C4-2B (cell line): ENCODE results near the gene CNTN4.

Experiments
- ZFX ChIP-seq: fragments of 450-650 bp; IDR thresholded peaks from 2 replicates; pipeline ENCODE4 v1.6.1; 2017
- TF ChIP-seq, protein P1 (sequence below): fragments of 450-650 bp; conservative IDR thresholded peaks from 2 replicates; pipeline ENCODE4 v1.5.1; 2017; ENCODE audit warnings: mild to moderate bottlenecking

GRCh38 chr3:2684046-2684445 lies 585.4 kb downstream of the CNTN4 start:
- TF ChIP-seq, protein P1, sequence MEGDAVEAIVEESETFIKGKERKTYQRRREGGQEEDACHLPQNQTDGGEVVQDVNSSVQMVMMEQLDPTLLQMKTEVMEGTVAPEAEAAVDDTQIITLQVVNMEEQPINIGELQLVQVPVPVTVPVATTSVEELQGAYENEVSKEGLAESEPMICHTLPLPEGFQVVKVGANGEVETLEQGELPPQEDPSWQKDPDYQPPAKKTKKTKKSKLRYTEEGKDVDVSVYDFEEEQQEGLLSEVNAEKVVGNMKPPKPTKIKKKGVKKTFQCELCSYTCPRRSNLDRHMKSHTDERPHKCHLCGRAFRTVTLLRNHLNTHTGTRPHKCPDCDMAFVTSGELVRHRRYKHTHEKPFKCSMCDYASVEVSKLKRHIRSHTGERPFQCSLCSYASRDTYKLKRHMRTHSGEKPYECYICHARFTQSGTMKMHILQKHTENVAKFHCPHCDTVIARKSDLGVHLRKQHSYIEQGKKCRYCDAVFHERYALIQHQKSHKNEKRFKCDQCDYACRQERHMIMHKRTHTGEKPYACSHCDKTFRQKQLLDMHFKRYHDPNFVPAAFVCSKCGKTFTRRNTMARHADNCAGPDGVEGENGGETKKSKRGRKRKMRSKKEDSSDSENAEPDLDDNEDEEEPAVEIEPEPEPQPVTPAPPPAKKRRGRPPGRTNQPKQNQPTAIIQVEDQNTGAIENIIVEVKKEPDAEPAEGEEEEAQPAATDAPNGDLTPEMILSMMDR: no peak
- TF ChIP-seq ZFX: no peak
